HEK293 (cell line): ENCODE results near the gene HSPB8.

ENCODE experiments used
- CTCF ChIA-PET: fragments of 350-600 bp; formaldehyde crosslinking; extraction: SDS; loops from one replicate; lab custom pipeline; 2021; ENCODE audit warnings: antibody characterized with exemption; lab: Yijun Ruan, JAX
- POLR2A ChIA-PET: fragments of 300-600 bp; formaldehyde crosslinking; extraction: SDS; loops from one replicate; lab custom pipeline; 2020; ENCODE audit warnings: antibody characterized with exemption, inconsistent platforms; lab: Yijun Ruan, JAX
- H3K27ac ChIP-seq: fragments of 200-500 bp; sonication (Bioruptor generic); 2 replicates; pipeline ENCODE4 v1.5.1; 2014; ENCODE audit warnings: low read depth, low read length, control low read depth, inconsistent platforms; ENCODE audit errors: extremely low read depth
- H3K36me3 ChIP-seq, 2 experiments: fragments of 200-500 bp in 1 of 2; sonication (Bioruptor generic) in 1 of 2; 1 replicate in 1 of 2; 2 replicates in 1 of 2; pipeline ENCODE4 v1.5.1; 2014 to 2017; ENCODE audit warnings: inconsistent platforms in 2 of 2, low read length in 2 of 2; ENCODE audit not compliant: control insufficient read depth in 2 of 2, insufficient read depth in 1 of 2
- H3K4me1 ChIP-seq: fragments of 200-500 bp; sonication (Bioruptor generic); 2 replicates; pipeline ENCODE4 v1.5.1; 2014; ENCODE audit warnings: mild to moderate bottlenecking, low read length, inconsistent platforms; ENCODE audit not compliant: control insufficient read depth, insufficient read depth
- H3K4me3 ChIP-seq: 2 replicates; pipeline ENCODE4 v1.5.1; 2011; ENCODE audit warnings: low read depth, mild to moderate bottlenecking, control low read depth, low read length, moderate library complexity
- H3K9me3 ChIP-seq: fragments of 200-500 bp; sonication (Bioruptor generic); 2 replicates; pipeline ENCODE4 v1.5.1; 2014; ENCODE audit warnings: low read depth, low read length, inconsistent platforms; ENCODE audit not compliant: control insufficient read depth, insufficient read depth
- ATF2 ChIP-seq: fragments of 450-650 bp; formaldehyde crosslinking; IDR thresholded peaks from 2 replicates; pipeline ENCODE4 v1.5.1; 2016; ENCODE audit warnings: missing biosample characterization, missing genetic modification characterization, low read depth
- GLI4 ChIP-seq: fragments of 450-650 bp; formaldehyde crosslinking; IDR thresholded peaks from 2 replicates; pipeline ENCODE4 v1.5.1; 2016; ENCODE audit warnings: missing biosample characterization, missing genetic modification characterization
- GLIS1 ChIP-seq: fragments of 450-650 bp; formaldehyde crosslinking; IDR thresholded peaks from 2 replicates; pipeline ENCODE4 v1.5.1; 2016; ENCODE audit warnings: missing biosample characterization, missing genetic modification characterization
- HIC1 ChIP-seq: fragments of 450-650 bp; formaldehyde crosslinking; IDR thresholded peaks from 2 replicates; pipeline ENCODE4 v1.5.1; 2016; ENCODE audit warnings: missing biosample characterization, missing genetic modification characterization
- KLF10 ChIP-seq: fragments of 450-650 bp; IDR thresholded peaks from 2 replicates; pipeline ENCODE4 v1.5.1; 2018; ENCODE audit warnings: missing biosample characterization, mild to moderate bottlenecking, missing genetic modification characterization
- KLF8 ChIP-seq: fragments of 450-650 bp; formaldehyde crosslinking; IDR thresholded peaks from 2 replicates; pipeline ENCODE4 v1.5.1; 2016; ENCODE audit warnings: missing biosample characterization, missing genetic modification characterization
- MEIS1 ChIP-seq: sonication (generic); formaldehyde crosslinking; IDR thresholded peaks from 2 replicates; pipeline ENCODE4 v1.8.1; 2022; ENCODE audit warnings: missing genetic modification reagents, mild to moderate bottlenecking, borderline replicate concordance
- PATZ1 ChIP-seq: fragments of 450-650 bp; formaldehyde crosslinking; IDR thresholded peaks from 2 replicates; pipeline ENCODE4 v1.5.1; 2016; ENCODE audit warnings: missing biosample characterization, missing genetic modification characterization
- PRDM1 ChIP-seq: fragments of 450-650 bp; formaldehyde crosslinking; IDR thresholded peaks from 2 replicates; pipeline ENCODE4; 2016; ENCODE audit warnings: missing biosample characterization, missing genetic modification characterization
- SP3 ChIP-seq: fragments of 450-650 bp; formaldehyde crosslinking; IDR thresholded peaks from 2 replicates; pipeline ENCODE4 v1.5.1; 2016; ENCODE audit warnings: missing biosample characterization, missing genetic modification characterization
- SP7 ChIP-seq: fragments of 450-650 bp; formaldehyde crosslinking; IDR thresholded peaks from 2 replicates; pipeline ENCODE4 v1.5.1; 2016; ENCODE audit warnings: missing biosample characterization, missing genetic modification characterization
- ZBTB20 ChIP-seq: fragments of 450-650 bp; formaldehyde crosslinking; IDR thresholded peaks from 2 replicates; pipeline ENCODE4 v1.5.1; 2016; ENCODE audit warnings: missing biosample characterization, missing genetic modification characterization
- ZBTB21 ChIP-seq: fragments of 450-650 bp; formaldehyde crosslinking; IDR thresholded peaks from 2 replicates; pipeline ENCODE4 v1.5.1; 2017; ENCODE audit warnings: missing biosample characterization, missing genetic modification characterization
- ZEB2 ChIP-seq: fragments of 450-650 bp; formaldehyde crosslinking; IDR thresholded peaks from 2 replicates; pipeline ENCODE4 v1.5.1; 2016; ENCODE audit warnings: missing biosample characterization, missing genetic modification characterization
- ZNF16 ChIP-seq: fragments of 450-650 bp; formaldehyde crosslinking; IDR thresholded peaks from 2 replicates; pipeline ENCODE4 v1.5.1; 2016; ENCODE audit warnings: low read depth, missing biosample characterization, missing genetic modification characterization
- ZNF280C ChIP-seq: fragments of 450-650 bp; formaldehyde crosslinking; IDR thresholded peaks from 2 replicates; pipeline ENCODE4 v1.5.1; 2016; ENCODE audit warnings: missing biosample characterization, missing genetic modification characterization
- ZNF335 ChIP-seq: fragments of 450-650 bp; formaldehyde crosslinking; conservative IDR thresholded peaks from 2 replicates; pipeline ENCODE4 v1.5.1; 2016; ENCODE audit warnings: missing biosample characterization, missing genetic modification characterization
- ZNF366 ChIP-seq: fragments of 450-650 bp; formaldehyde crosslinking; conservative IDR thresholded peaks from 2 replicates; pipeline ENCODE4 v1.5.1; 2016; ENCODE audit warnings: missing biosample characterization, missing genetic modification characterization
- ZNF548 ChIP-seq: fragments of 450-650 bp; formaldehyde crosslinking; IDR thresholded peaks from 2 replicates; pipeline ENCODE4 v1.5.1; 2016; ENCODE audit warnings: missing biosample characterization, missing genetic modification characterization
- ZNF585B ChIP-seq: fragments of 450-650 bp; formaldehyde crosslinking; IDR thresholded peaks from 2 replicates; pipeline ENCODE4 v1.5.1; 2016; ENCODE audit warnings: missing biosample characterization, missing genetic modification characterization
- ZNF629 ChIP-seq: fragments of 450-650 bp; formaldehyde crosslinking; IDR thresholded peaks from 2 replicates; pipeline ENCODE4 v1.5.1; 2017; ENCODE audit warnings: missing biosample characterization, missing genetic modification characterization
- ZNF692 ChIP-seq: fragments of 450-650 bp; formaldehyde crosslinking; IDR thresholded peaks from 2 replicates; pipeline ENCODE4 v1.5.1; 2016; ENCODE audit warnings: missing biosample characterization, missing genetic modification characterization

The HSPB8 gene

GRCh38 chr12:119179335-119180021 is 747 bp downstream of the HSPB8 start:
- Histone ChIP-seq H3K9me3 (no peaks in the 10 kb centered on the region), H3K36me3 (no peaks in the 10 kb centered on the region), H3K4me1 (no peaks in the 10 kb centered on the region; the same call in 1 of the 2 replicates), H3K27ac (no peak overlapping the region)
- CTCF ChIA-PET = no interaction called here
- POLR2A ChIA-PET = interaction anchor here (0.6 to 1.9 kb wide), 4 partner anchors 9 to 62 kb away, joined by 3 to 5 read pairs (median 4); no protein-coding TSS in a partner anchor
- TF ChIP-seq SP7 (tag by site-specific recombination) = peak; percentile 37
- 0 out of 2 replicates have a peak, but pooled peaks have one; percentile 31 for TF ChIP-seq ZEB2
- TF ChIP-seq ZNF280C (tag by site-specific recombination) = no peak
- 0 out of 2 replicates have a peak, but pooled peaks have one; percentile 21 for TF ChIP-seq ZBTB21 (tag by site-specific recombination)
- TF ChIP-seq PATZ1 (tag by site-specific recombination) = 0 out of 2 replicates have a peak, but pooled peaks have one; percentile 26
- TF ChIP-seq ZNF366 (tag by site-specific recombination) = peak; percentile 71
- peak; percentile 65 for TF ChIP-seq ZNF629 (tag by site-specific recombination)
- TF ChIP-seq PRDM1 (tag by site-specific recombination) = peak; percentile 55
- peak; percentile 55; the same call in 1 of the 2 replicates for TF ChIP-seq ZBTB20 (tag by site-specific recombination)
- TF ChIP-seq MEIS1 (CRISPR knock-in tag) = peak; percentile 55; the same call in 1 of the 2 replicates
- peak; percentile 72 for TF ChIP-seq GLIS1 (tag by site-specific recombination)
- TF ChIP-seq SP3 (tag by site-specific recombination) = no peak
- TF ChIP-seq KLF8 (tag by site-specific recombination) = 0 out of 2 replicates have a peak, but pooled peaks have one; percentile 15
- TF ChIP-seq ZNF16 (tag by site-specific recombination) = no peak
- 0 out of 2 replicates have a peak, but pooled peaks have one; percentile 27 for TF ChIP-seq HIC1
- TF ChIP-seq, all 188 proteins: peak for 12
- H3K4me3 ChIP-seq = peak overlapping the region; percentile 31

- Histone ChIP-seq H3K4me1 (no peaks in the 10 kb centered on the region; the same call in 1 of the 2 replicates), H3K4me3 (peak overlapping the region; percentile 23), H3K9me3 (no peaks in the 10 kb centered on the region), H3K27ac (no peak overlapping the region), H3K36me3 (no peaks in the 10 kb centered on the region)
- ChIA-PET POLR2A (no interaction called here), CTCF (no interaction called here)
- TF ChIP-seq GLI4 (tag by site-specific recombination) (no peak), ZNF335 (tag by site-specific recombination) (no peak), ZNF585B (tag by site-specific recombination) (no peak), ZNF548 (tag by site-specific recombination) (no peak), ATF2 (tag by site-specific recombination) (no peak), KLF10 (tag by site-specific recombination) (no peak), ZNF692 (tag by site-specific recombination) (no peak)
These were observed 1.8 kb downstream of the HSPB8 start for GRCh38 chr12:119180380-119181040.
